Measurements from ENCODE around the gene FAF1. TPM values are rescaled to one million over a fixed set of nuclear protein-coding genes. Genes with fewer than 3 reads are reported as not detected.

Gene FAF1
- total RNA-seq, 4 donors from 2014 or later, result 47.1 to 87.0 (median 79.4) TPM

- Histone ChIP-seq H3K27ac (no peak overlapping the region), H3K27me3 (no peaks in the 10 kb centered on the region), H3K36me3 (no peaks in the 10 kb centered on the region), H3K4me1 (no peaks in the 10 kb centered on the region), H3K4me3 (replicated peaks in 1 of 3) (no peak overlapping the region), H3K9me3 (no peaks in the 10 kb centered on the region)
- WGBS, 2 donors, result 93 to 98% methylated on average over 1 of the region's 1 CpG
- no peak for DNase-seq
- TF ChIP-seq CTCF (IDR thresholded peaks at IDR 0.05) (no peak), POLR2A (IDR thresholded peaks at IDR 0.05) (no peak)
- intact Hi-C loops (cut with DNase I), result no loop called here
Measured at GRCh38 chr1:50452700-50453099, 507.4 kb downstream of the FAF1 start.

GRCh38 chr1:50450861-50451653 lies 509.0 kb downstream of the FAF1 start:
- H3K4me3 ChIP-seq (replicated peaks in 1 of 3), result no peak overlapping the region

GRCh38 chr1:50447961-50448360 lies 512.1 kb downstream of the FAF1 start:
- H3K9me3 ChIP-seq, result no peaks in the 10 kb centered on the region
- no peaks in the 10 kb centered on the region for H3K27me3 ChIP-seq
- 95% methylated on average over 1 of the region's 1 CpG for WGBS, 2 donors
- H3K27ac ChIP-seq, result no peak overlapping the region
- no peak for TF ChIP-seq CTCF (IDR thresholded peaks at IDR 0.05)
- TF ChIP-seq POLR2A (IDR thresholded peaks at IDR 0.05), result no peak
- no peak for DNase-seq
- no peaks in the 10 kb centered on the region for H3K36me3 ChIP-seq
- intact Hi-C loops (cut with DNase I), result no loop called here
- no peak overlapping the region for H3K4me3 ChIP-seq (replicated peaks in 1 of 3)
- H3K4me1 ChIP-seq, result no peaks in the 10 kb centered on the region

More at GRCh38 chr1:50450861-50451653, 509.0 kb downstream of the FAF1 start:
- no peak for DNase-seq
- intact Hi-C loops (cut with DNase I), result no loop called here
- Histone ChIP-seq H3K27ac (no peak overlapping the region), H3K4me1 (no peaks in the 10 kb centered on the region), H3K27me3 (no peaks in the 10 kb centered on the region), H3K9me3 (no peaks in the 10 kb centered on the region), H3K36me3 (no peaks in the 10 kb centered on the region)
- no peak for TF ChIP-seq POLR2A (IDR thresholded peaks at IDR 0.05)
- WGBS, 2 donors, result 90 to 93% methylated on average over 4 of the region's 4 CpGs

- no peak overlapping the region for H3K27ac ChIP-seq
- peaks cover 5 to 8% of the 10 kb centered on the region in 2 donors for H3K36me3 ChIP-seq
- no peak overlapping the region for H3K4me3 ChIP-seq (replicated peaks in 1 of 3)
- no peaks in the 10 kb centered on the region for H3K9me3 ChIP-seq
- no peaks in the 10 kb centered on the region for H3K4me1 ChIP-seq
- no peak for DNase-seq
- 91 to 98% methylated on average over 6 of the region's 6 CpGs for WGBS, 2 donors
- no peaks in the 10 kb centered on the region for H3K27me3 ChIP-seq
- intact Hi-C loops (cut with DNase I), result no loop called here
- TF ChIP-seq CTCF (IDR thresholded peaks at IDR 0.05) (no peak), POLR2A (IDR thresholded peaks at IDR 0.05) (no peak)
Measured at GRCh38 chr1:50441183-50441582, 518.9 kb downstream of the FAF1 start.

GRCh38 chr1:50438945-50439344 lies 521.1 kb downstream of the FAF1 start:
- Histone ChIP-seq H3K9me3 (no peaks in the 10 kb centered on the region), H3K4me3 (replicated peaks in 1 of 3) (no peak overlapping the region), H3K4me1 (no peaks in the 10 kb centered on the region), H3K27ac (no peak overlapping the region), H3K36me3 (peaks cover 5 to 8% of the 10 kb centered on the region in 2 donors), H3K27me3 (no peaks in the 10 kb centered on the region)
- intact Hi-C loops (cut with DNase I), result no loop called here
- DNase-seq, result no peak
- no peak for TF ChIP-seq POLR2A (IDR thresholded peaks at IDR 0.05)
- TF ChIP-seq CTCF (IDR thresholded peaks at IDR 0.05), result no peak
